K562 (cell line): ENCODE data around the gene ZNF668.

ENCODE experiments used
- CREB1 ChIP-seq, 2 experiments: sonication (generic) in 1 of 2; formaldehyde crosslinking in 1 of 2; IDR thresholded peaks; 2 replicates each; pipeline versions ENCODE4 v1.6.1 to v1.8.0; 2012 to 2022; ENCODE audit warnings: inconsistent platforms in 1 of 2, mild to moderate bottlenecking in 1 of 2, missing genetic modification reagents in 1 of 2, moderate library complexity in 1 of 2
- CREM ChIP-seq: IDR thresholded peaks from 2 replicates; pipeline ENCODE4 v1.6.1; 2014; ENCODE audit warnings: antibody characterized with exemption, low read depth
- EGR1 ChIP-seq: fragments of 450-650 bp; conservative IDR thresholded peaks from 2 replicates; pipeline ENCODE4 v1.6.1; 2017; ENCODE audit warnings: mild to moderate bottlenecking
- GATAD2A ChIP-seq: fragments of 450-650 bp; IDR thresholded peaks from 2 replicates; pipeline ENCODE4 v1.6.1; 2017
- PPARD ChIP-seq: fragments of 250-450 bp; sonication (Bioruptor Pico); IDR thresholded peaks from 2 replicates; pipeline ENCODE4 v1.8.0; 2022; ENCODE audit warnings: inconsistent platforms, mild to moderate bottlenecking, moderate library complexity
- SIX5 ChIP-seq, 2 experiments: IDR thresholded peaks; 2 replicates each; pipeline ENCODE4 v1.6.1; 2011; ENCODE audit warnings: low read length in 2 of 2, borderline replicate concordance in 1 of 2, low read depth in 1 of 2, mild to moderate bottlenecking in 1 of 2, moderate library complexity in 1 of 2; ENCODE audit not compliant: insufficient read depth in 1 of 2
- SREBF2 ChIP-seq: sonication (generic); formaldehyde crosslinking; IDR thresholded peaks from 2 replicates; pipeline ENCODE4 v1.4.0; 2020; ENCODE audit warnings: mild to moderate bottlenecking, missing genetic modification reagents
- ZNF780A ChIP-seq: fragments of 250-450 bp; sonication (Bioruptor Pico); IDR thresholded peaks from 2 replicates; pipeline ENCODE4 v1.5.0; 2021; ENCODE audit warnings: mild to moderate bottlenecking
- TF ChIP-seq, protein P1 (sequence below): fragments of 450-650 bp; formaldehyde crosslinking; IDR thresholded peaks from 2 replicates; pipeline ENCODE4 v1.4.0; 2022; ENCODE audit warnings: missing genetic modification characterization
- TF ChIP-seq, protein P2 (sequence below): fragments of 250-450 bp; sonication (Bioruptor Pico); IDR thresholded peaks from 2 replicates; pipeline ENCODE4 v1.4.0; 2020; ENCODE audit warnings: mild to moderate bottlenecking, moderate library complexity

DNA sequence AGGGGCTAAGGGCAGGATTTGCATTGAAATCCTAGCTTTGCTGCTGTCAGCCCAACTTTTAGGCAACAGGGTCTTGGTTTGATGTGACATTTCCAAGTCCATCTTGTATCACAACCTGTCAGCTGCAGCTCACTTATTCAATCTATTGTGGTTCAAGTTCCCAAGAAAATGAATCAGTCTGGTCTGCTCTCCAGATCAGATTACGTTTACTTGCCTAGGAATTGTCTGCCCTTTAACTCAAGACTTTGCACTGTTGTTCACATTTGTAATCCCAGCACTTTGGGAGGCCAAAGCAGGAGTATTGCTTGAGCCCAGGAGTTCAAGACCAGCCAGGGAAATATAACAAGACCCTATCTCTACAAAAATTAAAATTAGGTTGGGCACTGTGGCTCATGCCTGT lies 30.7 kb downstream of the ZNF668 start:
- TF ChIP-seq ZNF780A (CRISPR knock-in tag) (no peak), SIX5 (IDR thresholded peaks at IDR 0.05; ENCODE audit: borderline replicate concordance in 1 of 2, insufficient read depth in 1 of 2, low read depth in 1 of 2, low read length in 2 of 2) (no peak), EGR1 (no peak), CREB1 (IDR thresholded peaks at IDR 0.05) (no peak), CREB1 (CRISPR knock-in tag; IDR thresholded peaks at IDR 0.05) (no peak), CREM (no peak), GATAD2A (no peak), PPARD (no peak), SREBF2 (CRISPR knock-in tag) (no peak)
- TF ChIP-seq, protein P1, sequence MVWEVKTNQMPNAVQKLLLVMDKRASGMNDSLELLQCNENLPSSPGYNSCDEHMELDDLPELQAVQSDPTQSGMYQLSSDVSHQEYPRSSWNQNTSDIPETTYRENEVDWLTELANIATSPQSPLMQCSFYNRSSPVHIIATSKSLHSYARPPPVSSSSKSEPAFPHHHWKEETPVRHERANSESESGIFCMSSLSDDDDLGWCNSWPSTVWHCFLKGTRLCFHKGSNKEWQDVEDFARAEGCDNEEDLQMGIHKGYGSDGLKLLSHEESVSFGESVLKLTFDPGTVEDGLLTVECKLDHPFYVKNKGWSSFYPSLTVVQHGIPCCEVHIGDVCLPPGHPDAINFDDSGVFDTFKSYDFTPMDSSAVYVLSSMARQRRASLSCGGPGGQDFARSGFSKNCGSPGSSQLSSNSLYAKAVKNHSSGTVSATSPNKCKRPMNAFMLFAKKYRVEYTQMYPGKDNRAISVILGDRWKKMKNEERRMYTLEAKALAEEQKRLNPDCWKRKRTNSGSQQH (CRISPR knock-in tag), result no peak
- TF ChIP-seq, protein P2, sequence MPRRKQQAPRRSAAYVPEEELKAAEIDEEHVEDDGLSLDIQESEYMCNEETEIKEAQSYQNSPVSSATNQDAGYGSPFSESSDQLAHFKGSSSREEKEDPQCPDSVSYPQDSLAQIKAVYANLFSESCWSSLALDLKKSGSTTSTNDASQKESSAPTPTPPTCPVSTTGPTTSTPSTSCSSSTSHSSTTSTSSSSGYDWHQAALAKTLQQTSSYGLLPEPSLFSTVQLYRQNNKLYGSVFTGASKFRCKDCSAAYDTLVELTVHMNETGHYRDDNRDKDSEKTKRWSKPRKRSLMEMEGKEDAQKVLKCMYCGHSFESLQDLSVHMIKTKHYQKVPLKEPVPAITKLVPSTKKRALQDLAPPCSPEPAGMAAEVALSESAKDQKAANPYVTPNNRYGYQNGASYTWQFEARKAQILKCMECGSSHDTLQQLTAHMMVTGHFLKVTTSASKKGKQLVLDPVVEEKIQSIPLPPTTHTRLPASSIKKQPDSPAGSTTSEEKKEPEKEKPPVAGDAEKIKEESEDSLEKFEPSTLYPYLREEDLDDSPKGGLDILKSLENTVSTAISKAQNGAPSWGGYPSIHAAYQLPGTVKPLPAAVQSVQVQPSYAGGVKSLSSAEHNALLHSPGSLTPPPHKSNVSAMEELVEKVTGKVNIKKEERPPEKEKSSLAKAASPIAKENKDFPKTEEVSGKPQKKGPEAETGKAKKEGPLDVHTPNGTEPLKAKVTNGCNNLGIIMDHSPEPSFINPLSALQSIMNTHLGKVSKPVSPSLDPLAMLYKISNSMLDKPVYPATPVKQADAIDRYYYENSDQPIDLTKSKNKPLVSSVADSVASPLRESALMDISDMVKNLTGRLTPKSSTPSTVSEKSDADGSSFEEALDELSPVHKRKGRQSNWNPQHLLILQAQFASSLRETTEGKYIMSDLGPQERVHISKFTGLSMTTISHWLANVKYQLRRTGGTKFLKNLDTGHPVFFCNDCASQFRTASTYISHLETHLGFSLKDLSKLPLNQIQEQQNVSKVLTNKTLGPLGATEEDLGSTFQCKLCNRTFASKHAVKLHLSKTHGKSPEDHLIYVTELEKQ (CRISPR knock-in tag), result no peak
